NCI-H187 treated with DMSO at 0.1 percent for 48 hours (cell line): ENCODE results near the gene CD83.
"Not testable (repeated sequence)": the region's sequence is repeated elsewhere in the genome, so short reads cannot be mapped to it uniquely, and the experiment has no call there.

Experiments
- DNase-seq: peaks from one replicate; lab custom pipeline; 2025; lab: John Stamatoyannopoulos, UW

Gene CD83

GRCh38 chr6:14147891-14148290, 30.3 kb downstream of the CD83 start:
- DNase-seq: no peak

DNA sequence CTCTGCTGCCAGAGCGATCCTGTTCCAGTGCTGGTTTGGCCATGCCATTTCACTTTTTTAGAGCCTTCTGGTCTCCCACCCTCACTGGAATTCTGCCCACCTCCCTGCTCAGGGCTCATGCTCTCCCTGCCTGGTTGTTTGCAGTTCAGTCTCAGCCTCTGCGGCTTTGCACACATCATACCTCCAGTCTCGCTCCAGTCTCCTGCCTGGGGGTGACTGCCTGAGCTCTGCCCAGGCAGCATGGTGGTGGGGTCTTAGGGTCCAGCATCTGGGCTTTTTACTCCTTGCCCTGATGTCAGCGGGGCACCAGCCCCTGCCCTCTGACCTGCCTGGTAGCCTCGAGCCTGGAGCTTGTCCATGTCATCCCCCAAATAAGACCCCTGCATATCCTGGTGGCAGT, 30.9 kb downstream of the CD83 start:
- no peak for DNase-seq

DNA sequence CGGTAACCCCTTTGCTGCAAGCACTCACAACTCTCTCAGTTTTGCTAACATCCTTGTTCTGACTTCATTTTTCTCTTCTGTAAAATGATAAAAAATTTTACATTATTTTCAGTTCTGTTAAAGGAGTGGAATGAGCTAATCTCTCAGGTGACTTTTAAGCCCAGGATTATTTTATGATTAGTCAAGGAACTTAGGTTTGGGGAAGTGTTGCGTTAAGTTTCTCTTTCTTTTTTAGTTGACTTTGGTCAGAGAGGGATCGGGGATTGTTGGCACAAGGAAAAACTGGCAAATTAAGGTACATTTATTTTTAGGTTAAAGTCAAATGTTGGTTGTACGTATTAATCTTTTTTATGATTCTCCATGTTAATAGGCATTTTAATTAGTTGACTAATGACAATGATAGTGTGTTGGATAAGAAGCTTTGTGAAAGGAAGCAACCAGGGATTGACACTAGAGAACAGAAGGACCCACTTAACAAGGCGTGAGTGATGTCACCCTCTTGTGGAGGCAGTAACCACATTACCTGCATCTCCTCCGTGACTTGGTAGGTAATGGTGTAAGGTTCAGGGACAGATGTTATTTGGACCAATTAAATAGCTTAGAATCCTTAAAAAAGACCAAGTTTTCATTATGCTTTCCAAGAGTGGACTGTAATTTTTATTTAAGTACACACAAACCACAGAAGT, 31.6 kb downstream of the CD83 start:
- DNase-seq: peak; percentile 8

DNA sequence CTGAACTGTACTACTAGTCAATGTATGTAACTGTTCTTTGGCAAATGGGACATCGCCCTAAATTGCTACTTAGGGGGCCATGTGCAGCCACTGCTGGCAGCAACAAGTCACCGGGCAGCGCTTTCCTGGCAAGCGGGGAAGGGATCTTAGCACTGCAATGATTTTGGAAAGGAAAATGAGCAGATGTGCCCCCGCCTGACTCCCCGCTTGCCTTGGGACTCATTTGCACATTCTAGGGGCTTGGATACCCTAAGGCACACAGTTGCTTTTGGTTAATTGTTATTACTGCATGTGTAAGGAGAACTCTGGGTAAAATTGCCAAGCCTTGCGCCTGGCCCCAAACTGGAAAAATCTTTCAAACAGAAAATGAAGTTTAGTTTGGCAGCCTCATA, 32.2 kb downstream of the CD83 start:
- no peak for DNase-seq

- DNase-seq: not testable (repeated sequence)
Measured at GRCh38 chr6:14151300-14151699, 33.7 kb downstream of the CD83 start.

DNA sequence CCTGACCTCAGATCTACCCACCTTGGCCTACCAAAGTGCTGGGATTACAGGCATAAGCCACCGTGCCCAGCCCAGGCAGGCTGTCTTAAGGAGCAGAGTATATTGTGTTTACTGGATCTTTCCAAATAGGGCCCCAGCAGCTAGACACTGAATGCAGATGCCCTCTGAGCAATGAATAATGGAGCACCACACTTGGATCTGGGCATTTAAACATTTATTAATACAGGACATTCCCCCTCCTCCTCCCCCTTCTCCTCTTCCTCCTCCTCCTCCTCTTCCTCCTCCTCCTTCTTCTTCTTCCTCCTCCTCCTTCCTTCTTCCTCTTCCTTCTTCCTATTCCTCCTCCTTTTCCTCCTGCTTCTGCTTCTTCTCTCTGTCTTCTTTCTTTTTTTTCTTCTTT, 34.2 kb downstream of the CD83 start:
- DNase-seq: no peak

DNA sequence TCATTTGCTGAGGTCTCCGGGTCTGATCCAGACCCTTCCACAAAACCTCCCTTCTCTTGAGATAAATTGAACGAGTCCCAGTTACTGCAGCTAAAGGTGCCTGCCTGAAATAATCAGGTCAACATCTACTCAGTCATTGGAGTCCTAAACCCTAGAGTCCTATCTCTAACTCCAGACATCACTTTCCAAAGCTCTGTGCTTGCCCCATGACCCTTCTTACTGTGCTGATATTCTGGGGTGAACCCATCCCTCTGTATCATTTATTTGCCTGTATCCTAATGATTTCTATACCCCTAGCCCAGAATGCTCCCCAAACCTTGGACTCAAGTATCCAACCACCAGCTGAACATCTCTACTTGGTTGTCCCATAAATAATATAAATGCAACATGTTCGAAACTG, 35.7 kb downstream of the CD83 start:
- no peak for DNase-seq

DNA sequence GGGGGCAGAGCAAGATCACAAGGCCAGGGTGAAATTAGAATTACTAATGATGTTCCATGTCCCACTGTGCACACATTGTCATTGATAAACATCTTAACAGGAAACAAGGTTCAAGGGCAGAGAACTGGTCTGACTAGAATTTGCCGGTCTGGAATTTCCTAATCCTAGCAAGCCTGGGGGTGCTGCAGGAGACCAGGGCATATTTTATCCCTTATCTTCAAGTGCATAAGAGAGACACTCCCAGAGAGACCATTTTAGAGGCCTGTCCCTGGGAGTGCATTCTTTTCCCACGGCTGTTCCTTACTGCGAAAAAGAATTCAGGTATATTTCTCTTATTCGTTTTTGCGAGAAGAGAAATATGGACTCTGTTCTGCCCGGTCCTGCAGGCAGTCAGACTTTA, 41.5 kb downstream of the CD83 start:
- DNase-seq: no peak

- no peak for DNase-seq
Measured at GRCh38 chr6:14162826-14163225, 45.3 kb downstream of the CD83 start.

DNA sequence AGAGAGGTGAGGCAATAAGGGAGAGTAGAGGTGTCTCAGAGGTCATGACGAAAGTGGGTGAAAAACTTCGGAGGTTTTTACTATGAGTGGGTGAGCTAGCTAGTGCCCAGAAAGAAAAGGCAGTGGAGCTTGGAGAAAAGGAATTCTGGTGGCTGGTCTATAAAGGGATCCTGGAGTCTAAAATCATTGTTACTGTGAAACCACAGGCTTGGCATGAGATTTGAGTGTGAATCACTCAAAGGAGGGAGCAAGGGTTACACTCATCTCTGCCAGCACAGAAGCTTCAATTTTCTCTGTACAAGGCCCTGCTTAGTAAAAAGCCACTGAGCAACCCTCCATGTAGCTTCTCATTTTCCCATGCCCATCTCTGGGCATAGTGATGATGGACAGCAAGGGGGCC, 47.5 kb downstream of the CD83 start:
- DNase-seq: no peak

GRCh38 chr6:14166839-14167238, 49.3 kb downstream of the CD83 start:
- no peak for DNase-seq

GRCh38 chr6:14170128-14170527, 52.6 kb downstream of the CD83 start:
- no peak for DNase-seq

DNA sequence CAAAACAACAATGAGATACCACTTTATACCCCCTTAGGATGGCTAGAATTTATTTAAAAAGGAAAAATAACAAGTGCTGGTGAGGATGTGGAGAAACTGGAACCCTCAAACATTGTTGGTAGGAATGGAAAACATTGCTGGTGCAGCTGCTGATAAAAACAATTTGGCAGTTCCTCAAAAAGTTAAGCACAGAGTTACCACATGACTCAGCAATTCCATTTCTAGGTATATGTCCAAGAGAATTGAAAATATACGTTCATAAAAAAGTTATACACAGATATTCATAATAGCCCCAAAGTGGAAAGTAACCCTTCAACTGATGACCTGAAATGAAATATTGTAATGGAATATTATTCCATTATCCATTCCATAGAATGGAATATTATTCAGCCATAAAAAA, 55.0 kb downstream of the CD83 start:
- no peak for DNase-seq

GRCh38 chr6:14174226-14174625, 56.7 kb downstream of the CD83 start:
- DNase-seq: no peak

DNA sequence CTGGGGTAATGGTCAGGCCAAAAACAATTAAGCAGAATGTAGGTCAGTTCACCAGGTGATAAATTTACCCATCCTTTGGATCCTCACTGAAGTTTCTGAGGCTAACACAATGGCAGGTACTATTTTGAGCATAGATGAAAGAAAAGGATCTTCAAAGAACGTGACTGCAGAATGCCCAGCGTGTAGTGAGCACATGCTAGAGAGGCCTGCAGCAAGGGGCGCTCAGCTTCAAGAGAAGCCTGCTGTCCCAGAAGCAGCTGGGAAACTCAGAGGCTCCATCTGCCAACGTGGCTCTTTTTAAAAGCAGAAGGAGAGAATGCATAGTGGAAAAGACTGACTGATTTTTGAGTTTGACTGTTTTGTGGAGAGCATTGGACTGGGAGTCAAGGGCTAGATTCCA, 57.4 kb downstream of the CD83 start:
- no peak for DNase-seq

DNA sequence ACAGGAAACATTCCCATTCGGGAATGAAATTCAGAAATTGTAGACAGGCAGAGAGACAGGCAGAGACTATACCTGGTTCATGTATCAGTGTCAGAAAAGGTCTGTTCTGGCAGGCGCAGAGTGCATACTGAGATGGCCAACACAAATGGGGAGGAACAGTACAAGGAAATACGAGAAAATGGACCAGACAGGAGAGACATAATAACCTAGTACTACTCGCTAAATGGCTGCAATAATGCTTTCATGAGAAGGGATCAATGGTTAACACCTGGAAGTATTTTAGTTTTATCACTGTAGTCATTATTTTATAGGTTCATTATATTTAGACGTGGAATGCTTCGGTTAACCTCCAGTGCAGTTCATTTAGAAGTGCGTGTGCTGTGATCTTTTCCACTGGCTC, 58.9 kb downstream of the CD83 start:
- no peak for DNase-seq

- DNase-seq: no peak
Measured at GRCh38 chr6:14177413-14178082, 60.0 kb downstream of the CD83 start.

DNA sequence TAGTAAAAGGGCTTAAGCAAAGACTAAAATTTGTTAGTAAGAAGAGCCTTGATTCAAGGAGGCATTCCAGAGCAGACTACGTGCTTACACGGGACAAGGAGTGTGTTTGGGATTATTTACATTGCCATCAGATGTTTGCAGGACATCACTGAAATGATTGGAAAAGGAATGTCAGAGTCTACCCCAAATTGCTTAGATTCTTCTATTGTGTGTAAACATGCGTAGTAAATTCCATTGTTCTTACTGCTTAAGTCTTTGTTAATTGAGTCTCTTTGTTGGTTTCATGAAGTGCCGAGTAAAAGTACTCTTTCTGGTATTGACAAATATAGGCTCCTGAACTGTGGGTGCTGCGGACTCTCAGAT, 60.5 kb downstream of the CD83 start:
- DNase-seq: no peak

DNA sequence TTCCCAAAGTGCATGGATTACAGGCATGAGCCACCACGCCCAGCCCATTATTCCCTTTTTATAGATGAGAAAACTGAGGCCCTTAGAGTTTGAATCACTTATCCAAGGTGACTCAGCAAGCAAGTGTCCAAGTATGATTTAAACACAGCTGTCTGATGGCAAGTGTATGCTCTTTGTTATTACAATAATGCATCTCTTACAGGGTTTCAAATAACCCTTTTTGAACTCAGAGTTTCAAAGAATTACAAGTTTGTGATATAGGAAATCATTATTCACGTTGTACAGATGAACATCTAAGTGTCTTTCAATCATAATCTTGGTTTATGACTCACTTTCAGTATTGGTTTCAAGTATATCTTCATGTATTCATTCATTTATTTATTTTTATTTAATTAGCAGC, 63.0 kb downstream of the CD83 start:
- no peak for DNase-seq

- DNase-seq: no peak
Measured at GRCh38 chr6:14182916-14183315, 65.3 kb downstream of the CD83 start.
